Measurements from ENCODE around the gene PHC2.

DNA sequence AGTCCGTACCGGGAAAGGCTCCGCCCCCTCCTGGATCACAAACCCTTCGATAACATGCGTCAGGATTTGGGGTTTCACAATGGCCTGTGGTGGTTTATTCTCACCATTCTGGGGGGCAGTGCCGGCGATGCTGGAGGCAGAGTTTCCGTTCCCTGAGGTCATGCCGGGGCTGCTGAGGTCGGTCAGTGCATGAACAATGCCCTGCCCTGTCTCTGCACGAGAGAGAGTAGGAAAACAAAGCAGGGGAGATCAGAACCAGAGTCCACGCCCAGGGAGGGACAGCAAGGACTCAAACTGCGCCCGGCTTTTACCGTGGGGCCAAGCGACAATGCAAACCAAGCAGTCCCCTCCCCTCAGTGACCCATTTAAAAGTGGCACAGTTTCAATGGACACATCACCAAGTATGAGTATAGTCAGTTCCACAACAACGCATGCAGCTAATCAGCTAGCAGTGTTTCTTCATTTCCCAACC lies 96.8 kb downstream of the PHC2 start:
- TF ChIP-seq, protein P1, sequence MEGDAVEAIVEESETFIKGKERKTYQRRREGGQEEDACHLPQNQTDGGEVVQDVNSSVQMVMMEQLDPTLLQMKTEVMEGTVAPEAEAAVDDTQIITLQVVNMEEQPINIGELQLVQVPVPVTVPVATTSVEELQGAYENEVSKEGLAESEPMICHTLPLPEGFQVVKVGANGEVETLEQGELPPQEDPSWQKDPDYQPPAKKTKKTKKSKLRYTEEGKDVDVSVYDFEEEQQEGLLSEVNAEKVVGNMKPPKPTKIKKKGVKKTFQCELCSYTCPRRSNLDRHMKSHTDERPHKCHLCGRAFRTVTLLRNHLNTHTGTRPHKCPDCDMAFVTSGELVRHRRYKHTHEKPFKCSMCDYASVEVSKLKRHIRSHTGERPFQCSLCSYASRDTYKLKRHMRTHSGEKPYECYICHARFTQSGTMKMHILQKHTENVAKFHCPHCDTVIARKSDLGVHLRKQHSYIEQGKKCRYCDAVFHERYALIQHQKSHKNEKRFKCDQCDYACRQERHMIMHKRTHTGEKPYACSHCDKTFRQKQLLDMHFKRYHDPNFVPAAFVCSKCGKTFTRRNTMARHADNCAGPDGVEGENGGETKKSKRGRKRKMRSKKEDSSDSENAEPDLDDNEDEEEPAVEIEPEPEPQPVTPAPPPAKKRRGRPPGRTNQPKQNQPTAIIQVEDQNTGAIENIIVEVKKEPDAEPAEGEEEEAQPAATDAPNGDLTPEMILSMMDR (conservative IDR thresholded peaks at IDR 0.05), result no peak
- no peak for TF ChIP-seq ZFX (IDR thresholded peaks at IDR 0.05)
